Testis (tissue), 3 donors: ENCODE results near the gene CDH13. TPM values are rescaled to one million over a fixed set of nuclear protein-coding genes. Genes with fewer than 3 reads are reported as not detected.

Source experiments
- DNase-seq: peaks from one replicate; pipeline ENCODE4 v3.0.0-alpha.2; 2019
- H3K27ac ChIP-seq, 2 donors: fragments of 200-600 bp; sonication (generic); one replicate each; pipeline ENCODE4 v1.5.1; 2019
- H3K27me3 ChIP-seq: fragments of 200-600 bp; sonication (generic); one replicate; pipeline ENCODE4 v1.5.1; 2019
- H3K36me3 ChIP-seq: fragments of 200-600 bp; sonication (generic); one replicate; pipeline ENCODE4 v1.5.1; 2017; ENCODE audit warnings: low read depth; ENCODE audit errors: missing control alignments
- H3K4me1 ChIP-seq: fragments of 200-600 bp; sonication (generic); one replicate; pipeline ENCODE4 v1.5.1; 2019
- H3K4me3 ChIP-seq, 2 donors: fragments of 200-600 bp; sonication (generic); one replicate each; pipeline ENCODE4 v1.5.1; 2017 to 2019
- H3K9me3 ChIP-seq: fragments of 200-600 bp; sonication (generic); one replicate; pipeline ENCODE4 v1.5.1; 2017
- POLR2A ChIP-seq: fragments of 450-650 bp; IDR thresholded peaks from one replicate; pipeline ENCODE4 v1.6.1; 2017; ENCODE audit warnings: antibody characterized with exemption, mild to moderate bottlenecking, moderate library complexity
- WGBS, 2 donors: methylation state at CpG; one replicate each; pipeline ENCODE4 v1.1.5; 2018; 5-methylcytosine and 5-hydroxymethylcytosine counted together
- intact Hi-C: fragments of 100-400 bp; cut with DNase I; formaldehyde crosslinking; loops from one replicate; pipeline ENCODE4 v1.15.1; 2023; ENCODE audit warnings: low total_unique reads
- polyA plus RNA-seq: library from polyadenylated mRNA; stranded (reverse); fragments of 350-450 nt; fragmentation: Illumina TruSeq; extraction: RNeasy Lipid Tissue Mini Kit (QIAGEN cat#74804); gene quantifications from one replicate; pipeline ENCODE4 v1.2.3, GENCODE V29; 2014; ENCODE audit warnings: low read depth, low replicate concordance; ENCODE audit not compliant: insufficient read depth
- total RNA-seq, 2 donors: library from RNA; depleted of rRNA; stranded (reverse); fragments of >200 nt; gene quantifications; one replicate each; pipeline ENCODE4 v1.2.3, GENCODE V29; 2016
- TF ChIP-seq, protein P1 (sequence below), 3 experiments: fragments of 450-650 bp in 2 of 3; fragments of 200-600 bp in 1 of 3; sonication (generic) in 1 of 3; IDR thresholded peaks; one replicate each; pipeline ENCODE4 v1.5.1; 2016 to 2019; ENCODE audit warnings: antibody characterized with exemption in 3 of 3, mild to moderate bottlenecking in 2 of 3, moderate library complexity in 1 of 3

CDH13 gene
- total and polyA plus RNA-seq, 3 donors from 2014 or later = 1.2 to 11.1 (median 2.0) TPM

DNA sequence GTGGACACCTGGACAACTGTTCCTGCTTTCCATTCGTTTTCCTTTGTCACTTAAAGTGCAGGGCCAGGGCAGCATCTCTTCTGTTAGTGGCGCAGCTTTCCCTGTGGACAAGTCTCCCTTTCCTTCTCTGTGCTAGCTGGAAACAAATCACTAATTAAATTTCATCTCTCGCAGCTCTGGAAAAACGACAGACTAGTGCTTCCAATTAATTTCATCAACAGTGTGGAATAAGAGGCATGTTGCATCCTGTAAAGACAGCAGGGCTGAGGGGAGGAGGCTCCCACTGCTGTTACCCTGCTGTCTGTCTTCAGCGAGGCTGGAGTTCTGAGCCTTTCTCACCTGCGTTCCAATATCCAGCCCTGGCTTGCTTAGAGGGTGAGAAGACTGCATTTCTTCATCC is 828.9 kb downstream of the CDH13 start:
- Histone ChIP-seq H3K27ac (no peak overlapping the region), H3K36me3 (no peaks in the 10 kb centered on the region), H3K4me3 (no peak overlapping the region), H3K4me1 (no peaks in the 10 kb centered on the region), H3K9me3 (no peaks in the 10 kb centered on the region), H3K27me3 (no peaks in the 10 kb centered on the region)
- TF ChIP-seq, protein P1, sequence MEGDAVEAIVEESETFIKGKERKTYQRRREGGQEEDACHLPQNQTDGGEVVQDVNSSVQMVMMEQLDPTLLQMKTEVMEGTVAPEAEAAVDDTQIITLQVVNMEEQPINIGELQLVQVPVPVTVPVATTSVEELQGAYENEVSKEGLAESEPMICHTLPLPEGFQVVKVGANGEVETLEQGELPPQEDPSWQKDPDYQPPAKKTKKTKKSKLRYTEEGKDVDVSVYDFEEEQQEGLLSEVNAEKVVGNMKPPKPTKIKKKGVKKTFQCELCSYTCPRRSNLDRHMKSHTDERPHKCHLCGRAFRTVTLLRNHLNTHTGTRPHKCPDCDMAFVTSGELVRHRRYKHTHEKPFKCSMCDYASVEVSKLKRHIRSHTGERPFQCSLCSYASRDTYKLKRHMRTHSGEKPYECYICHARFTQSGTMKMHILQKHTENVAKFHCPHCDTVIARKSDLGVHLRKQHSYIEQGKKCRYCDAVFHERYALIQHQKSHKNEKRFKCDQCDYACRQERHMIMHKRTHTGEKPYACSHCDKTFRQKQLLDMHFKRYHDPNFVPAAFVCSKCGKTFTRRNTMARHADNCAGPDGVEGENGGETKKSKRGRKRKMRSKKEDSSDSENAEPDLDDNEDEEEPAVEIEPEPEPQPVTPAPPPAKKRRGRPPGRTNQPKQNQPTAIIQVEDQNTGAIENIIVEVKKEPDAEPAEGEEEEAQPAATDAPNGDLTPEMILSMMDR (IDR thresholded peaks at IDR 0.05) = no peak
- TF ChIP-seq POLR2A = no peak
- DNase-seq = no peak
- intact Hi-C loops = no loop called here
- WGBS, 2 donors = 80 to 84% methylated on average over 6 of the region's 6 CpGs

DNA sequence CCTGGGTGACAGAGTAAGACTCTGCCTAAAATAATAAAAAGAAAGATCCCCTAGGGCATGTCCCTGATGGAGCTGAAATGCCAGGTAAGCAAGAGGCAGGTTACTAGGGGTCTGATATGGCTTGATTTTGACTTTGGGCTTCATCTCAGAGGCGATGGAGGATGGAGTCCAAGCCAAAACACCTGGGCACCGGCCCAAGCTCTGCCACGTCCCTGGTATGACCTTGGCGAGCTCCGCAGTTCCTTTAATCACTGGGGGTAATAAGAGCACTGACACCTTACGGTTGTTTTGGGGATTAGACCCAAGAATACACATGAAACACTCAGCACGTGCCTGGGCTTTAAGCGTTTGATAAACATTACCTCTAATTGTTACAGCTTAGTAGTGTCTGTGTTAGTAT is 830.2 kb downstream of the CDH13 start:
- H3K27ac ChIP-seq = no peak overlapping the region

DNA sequence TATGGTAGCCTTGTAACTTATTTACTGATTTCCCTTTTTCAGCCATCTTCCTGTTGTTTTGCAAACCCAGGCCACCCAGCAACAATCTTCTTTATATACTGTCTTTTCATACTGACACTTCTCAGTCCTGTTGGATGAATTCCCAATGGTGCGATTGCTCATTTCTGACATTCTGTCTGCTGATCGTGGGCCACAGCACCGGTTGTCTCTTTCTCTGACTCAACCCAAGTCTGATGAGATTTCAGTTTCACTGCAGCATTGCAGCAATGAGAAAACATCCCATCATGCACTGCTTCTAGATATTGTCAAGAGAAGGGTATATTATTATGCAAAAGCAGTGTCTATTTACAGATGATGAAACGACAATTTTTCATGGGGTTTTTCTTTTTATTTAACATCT is 831.8 kb downstream of the CDH13 start:
- DNase-seq = no peak
- no peaks in the 10 kb centered on the region for H3K9me3 ChIP-seq
- 82 to 85% methylated on average over 4 of the region's 4 CpGs for WGBS, 2 donors
- TF ChIP-seq, protein P1 (IDR thresholded peaks at IDR 0.05) = no peak
- no peak for TF ChIP-seq POLR2A
- no peak overlapping the region for H3K4me3 ChIP-seq
- intact Hi-C loops = no loop called here
- no peaks in the 10 kb centered on the region for H3K27me3 ChIP-seq
- no peak overlapping the region for H3K27ac ChIP-seq
- H3K36me3 ChIP-seq = no peaks in the 10 kb centered on the region
- H3K4me1 ChIP-seq = no peaks in the 10 kb centered on the region

More for the DNA sequence above, 830.2 kb downstream of the CDH13 start:
- no peak for DNase-seq
- TF ChIP-seq POLR2A = no peak
- TF ChIP-seq, protein P1 (IDR thresholded peaks at IDR 0.05) = no peak
- H3K36me3 ChIP-seq = no peaks in the 10 kb centered on the region
- no peaks in the 10 kb centered on the region for H3K4me1 ChIP-seq
- intact Hi-C loops = no loop called here
- H3K9me3 ChIP-seq = no peaks in the 10 kb centered on the region
- WGBS, 2 donors = 68 to 71% methylated on average over 8 of the region's 8 CpGs
- H3K27me3 ChIP-seq = no peaks in the 10 kb centered on the region
- H3K4me3 ChIP-seq = no peak overlapping the region

DNA sequence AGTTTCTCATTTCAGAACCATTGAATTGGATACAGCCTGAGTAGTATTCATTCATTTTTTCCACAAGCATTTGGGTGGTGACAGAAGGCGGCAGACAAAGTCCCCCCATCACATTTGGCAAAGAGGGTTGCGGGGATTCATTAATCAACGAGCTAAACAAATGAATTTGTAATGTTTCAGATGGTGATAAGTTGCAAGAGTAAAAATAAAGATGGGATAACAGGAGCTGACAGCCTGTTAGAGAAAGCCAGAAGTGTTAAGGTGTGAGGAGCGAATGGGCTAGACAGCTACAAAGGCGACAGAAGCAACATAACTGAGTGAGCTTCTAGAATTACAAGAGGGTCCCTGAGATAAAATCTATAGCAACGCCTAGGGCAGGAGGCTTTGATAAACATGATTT is 838.2 kb downstream of the CDH13 start:
- Histone ChIP-seq H3K27me3 (no peaks in the 10 kb centered on the region), H3K27ac (no peak overlapping the region), H3K4me1 (no peaks in the 10 kb centered on the region), H3K36me3 (no peaks in the 10 kb centered on the region), H3K4me3 (no peak overlapping the region), H3K9me3 (no peaks in the 10 kb centered on the region)
- TF ChIP-seq, protein P1 (IDR thresholded peaks at IDR 0.05) = no peak
- TF ChIP-seq POLR2A = no peak
- intact Hi-C loops = no loop called here
- no peak for DNase-seq
- 63 to 69% methylated on average over 6 of the region's 6 CpGs for WGBS, 2 donors

DNA sequence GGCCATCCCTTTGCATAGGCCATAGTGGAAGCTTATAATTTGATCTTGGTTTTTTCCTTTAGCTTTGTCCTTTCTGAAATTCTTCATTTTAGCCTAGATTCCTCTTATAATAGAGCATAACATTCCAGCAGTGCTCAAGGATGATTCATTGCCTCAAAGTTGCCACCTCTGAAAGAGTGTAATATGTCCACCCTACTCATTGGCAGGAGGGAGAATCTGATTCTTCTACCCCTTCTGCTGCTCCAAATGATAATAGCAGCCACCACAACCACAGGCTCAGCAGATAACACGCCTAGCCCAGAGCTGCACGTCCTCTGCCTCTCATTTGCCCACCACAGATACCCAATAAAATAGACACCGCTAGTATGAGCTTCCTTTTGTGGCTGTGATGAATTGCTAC is 843.6 kb downstream of the CDH13 start:
- WGBS, 2 donors = 75 to 89% methylated on average over 3 of the region's 3 CpGs

More for the DNA sequence above, 843.6 kb downstream of the CDH13 start:
- Histone ChIP-seq H3K4me3 (no peak overlapping the region), H3K27ac (no peak overlapping the region), H3K9me3 (no peaks in the 10 kb centered on the region), H3K36me3 (no peaks in the 10 kb centered on the region), H3K4me1 (no peaks in the 10 kb centered on the region), H3K27me3 (no peaks in the 10 kb centered on the region)
- TF ChIP-seq POLR2A = no peak
- intact Hi-C loops = no loop called here
- no peak for DNase-seq
